IMR-90 (cell line): ENCODE results near the gene HIVEP1. TPM values are rescaled to one million over a fixed set of nuclear protein-coding genes. Genes with fewer than 3 reads are reported as not detected.
A peak's percentile ranks its signal among the peaks of the same experiment; 100 is the strongest.

Source experiments
- ATAC-seq: fragments of 200-7000 bp; cut with Tn5 transposase; 2 replicates; pipeline ENCODE4 v1.9.1; 2020; ENCODE audit warnings: low read depth, mild to moderate bottlenecking, moderate library complexity
- BruUV-seq: library from RNA; stranded (reverse); fragments of 400-500 nt; replicated peaks from 2 replicates; lab custom pipeline; 2021; lab: Mats Ljungman, UMichigan
- CTCF ChIA-PET: fragments of 300-600 bp; formaldehyde crosslinking; extraction: SDS; loops from one replicate; lab custom pipeline; 2021; ENCODE audit warnings: antibody characterized with exemption; lab: Yijun Ruan, JAX
- POLR2A ChIA-PET: fragments of 300-600 bp; sonication (Branson Sonifier 250); formaldehyde crosslinking; loops from one replicate; lab custom pipeline; 2022; ENCODE audit warnings: antibody characterized with exemption; ENCODE audit not compliant: unreplicated experiment; lab: Charles Lee
- DNase-seq: peaks from one replicate; pipeline ENCODE4 v3.0.0; 2013
- H2AFZ ChIP-seq: replicated peaks from 2 replicates; pipeline ENCODE3; 2013; ENCODE audit warnings: low read length, mild to moderate bottlenecking; ENCODE audit not compliant: poor library complexity
- H2AK5ac ChIP-seq: 2 replicates; pipeline ENCODE4 v1.6.1; 2013; ENCODE audit warnings: low read depth, low read length, inconsistent platforms
- H2AK9ac ChIP-seq: replicated peaks from 2 replicates; pipeline ENCODE3; 2013; ENCODE audit warnings: mild to moderate bottlenecking, low read depth, low read length, moderate library complexity; ENCODE audit not compliant: poor library complexity
- H2BK120ac ChIP-seq: 2 replicates; pipeline ENCODE4 v1.6.1; 2013; ENCODE audit warnings: low read depth, low read length, inconsistent platforms
- H2BK15ac ChIP-seq: 3 replicates; pipeline ENCODE4 v1.6.1; 2013; ENCODE audit warnings: low read depth, low read length, inconsistent platforms
- H2BK20ac ChIP-seq: 2 replicates; pipeline ENCODE4 v1.6.1; 2013; ENCODE audit warnings: low read depth, mild to moderate bottlenecking, inconsistent platforms, low read length, moderate library complexity
- H2BK5ac ChIP-seq: 2 replicates; pipeline ENCODE4 v1.6.1; 2013; ENCODE audit warnings: mild to moderate bottlenecking, low read depth, low read length, inconsistent platforms; ENCODE audit not compliant: poor library complexity, severe bottlenecking
- H3K14ac ChIP-seq: replicated peaks from 2 replicates; pipeline ENCODE4 v1.6.1; 2013; ENCODE audit warnings: low read depth, low read length, inconsistent platforms
- H3K18ac ChIP-seq: 2 replicates; pipeline ENCODE4 v1.6.1; 2013; ENCODE audit warnings: low read depth, low read length, control low read depth
- H3K23ac ChIP-seq: 2 replicates; pipeline ENCODE4 v1.6.1; 2013; ENCODE audit warnings: low read depth, low read length, inconsistent platforms
- H3K27ac ChIP-seq: 2 replicates; pipeline ENCODE4 v1.5.1; 2013; ENCODE audit warnings: mild to moderate bottlenecking, control low read depth, low read length; ENCODE audit not compliant: insufficient read depth
- H3K27me3 ChIP-seq: 2 replicates; pipeline ENCODE4 v1.6.1; 2013; ENCODE audit warnings: low read length; ENCODE audit not compliant: control insufficient read depth, insufficient read depth
- H3K36me3 ChIP-seq: 2 replicates; pipeline ENCODE4 v1.6.1; 2013; ENCODE audit warnings: low read length, mixed read lengths; ENCODE audit not compliant: control insufficient read depth, insufficient read depth
- H3K4ac ChIP-seq: 2 replicates; pipeline ENCODE4 v1.6.1; 2013; ENCODE audit warnings: low read depth, low read length, inconsistent platforms
- H3K4me1 ChIP-seq: 2 replicates; pipeline ENCODE4 v1.6.1; 2013; ENCODE audit warnings: low read length, mixed read lengths; ENCODE audit not compliant: control insufficient read depth, insufficient read depth
- H3K4me2 ChIP-seq: 2 replicates; pipeline ENCODE4 v1.6.1; 2013; ENCODE audit warnings: low read depth, mild to moderate bottlenecking, control low read depth, low read length, moderate library complexity
- H3K4me3 ChIP-seq: 2 replicates; pipeline ENCODE4 v1.5.1; 2013; ENCODE audit warnings: low read depth, mild to moderate bottlenecking, control low read depth, low read length, moderate library complexity; ENCODE audit not compliant: insufficient read depth
- H3K56ac ChIP-seq: 2 replicates; pipeline ENCODE4 v1.6.1; 2013; ENCODE audit warnings: low read length, inconsistent platforms; ENCODE audit not compliant: insufficient read depth; ENCODE audit errors: extremely low read depth
- H3K79me1 ChIP-seq, 2 experiments: 2 replicates each; pipeline ENCODE4 v1.6.1; 2013; ENCODE audit warnings: low read length in 2 of 2, inconsistent platforms in 1 of 2, low read depth in 1 of 2
- H3K9ac ChIP-seq: 2 replicates; pipeline ENCODE4 v1.6.1; 2013; ENCODE audit warnings: low read depth, low read length, control low read depth
- H3K9me1 ChIP-seq: 2 replicates; pipeline ENCODE4 v1.6.1; 2013; ENCODE audit warnings: low read length, inconsistent platforms; ENCODE audit not compliant: insufficient read depth
- H3K9me3 ChIP-seq: 2 replicates; pipeline ENCODE4 v1.6.1; 2013; ENCODE audit warnings: low read length; ENCODE audit not compliant: control insufficient read depth, insufficient read depth
- H4K20me1 ChIP-seq: 2 replicates; pipeline ENCODE4 v1.6.1; 2013; ENCODE audit warnings: low read length, inconsistent platforms; ENCODE audit not compliant: insufficient read depth
- H4K5ac ChIP-seq: 2 replicates; pipeline ENCODE4 v1.6.1; 2013; ENCODE audit warnings: mild to moderate bottlenecking, low read depth, low read length, control low read depth
- H4K8ac ChIP-seq, 2 experiments: 2 replicates each; pipeline ENCODE4 v1.6.1; 2013; ENCODE audit warnings: low read depth in 2 of 2, low read length in 2 of 2, control low read depth in 1 of 2, inconsistent platforms in 1 of 2
- H4K91ac ChIP-seq: 2 replicates; pipeline ENCODE4 v1.6.1; 2013; ENCODE audit warnings: low read depth, low read length, inconsistent platforms; ENCODE audit not compliant: insufficient read depth
- BHLHE40 ChIP-seq: fragments of 150-350 bp; IDR thresholded peaks from 2 replicates; pipeline ENCODE4 v1.6.1; 2016; ENCODE audit warnings: mild to moderate bottlenecking, low read depth, low read length
- RCOR1 ChIP-seq: IDR thresholded peaks from 2 replicates; pipeline ENCODE4 v1.6.1; 2012; ENCODE audit warnings: mild to moderate bottlenecking, low read length, improper control_type of control experiment; ENCODE audit not compliant: insufficient replicate concordance
- RFX5 ChIP-seq: IDR thresholded peaks from 2 replicates; pipeline ENCODE4 v1.8.0; 2012; ENCODE audit warnings: low read depth, mild to moderate bottlenecking, low read length, moderate library complexity
- SMC3 ChIP-seq: fragments of 150-350 bp; IDR thresholded peaks from 2 replicates; pipeline ENCODE4 v1.6.1; 2016; ENCODE audit warnings: low read depth, mild to moderate bottlenecking, antibody characterized with exemption, low read length, moderate library complexity
- WGBS, 2 experiments: methylation state at CpG; one replicate each; pipeline versions ENCODE4 v1.1.5 to v1.1.7; 2013; ENCODE audit warnings: missing lambda C conversion rate in 2 of 2; ENCODE audit not compliant: insufficient read length in 1 of 2; ENCODE audit errors: extremely low coverage in 2 of 2; 5-methylcytosine and 5-hydroxymethylcytosine counted together
- dilution Hi-C: fragments of 300-500 bp; cut with HindIII; formaldehyde crosslinking; loops from one replicate; pipeline ENCODE4 v1.14.3; 2018; ENCODE audit warnings: low sequenced_read_pairs; ENCODE audit not compliant: unreplicated experiment
- in situ Hi-C: fragments of 300-500 bp; cut with MboI; formaldehyde crosslinking; loops from 3 replicates; pipeline ENCODE4 v1.14.3; 2019; ENCODE audit warnings: low sequenced_read_pairs, inconsistent platforms, mixed read lengths
- intact Hi-C: fragments of 100-400 bp; cut with micrococcal nuclease; formaldehyde crosslinking; loops from 2 replicates; pipeline ENCODE4 v1.10.0; 2022
- polyA plus RNA-seq, 3 experiments: library from polyadenylated mRNA; depleted of rRNA; stranded (reverse); fragments of >200 nt; gene quantifications; 2 replicates each; pipeline ENCODE4 v1.2.3, GENCODE V29; 2012; ENCODE audit warnings: low replicate concordance in 1 of 3
- total RNA-seq: library from RNA; depleted of rRNA; stranded (reverse); fragments of >200 nt; gene quantifications from 2 replicates; pipeline ENCODE4 v1.2.3, GENCODE V29; 2012
- TF ChIP-seq, protein P1 (sequence below): fragments of 150-350 bp; IDR thresholded peaks from 2 replicates; pipeline ENCODE4 v1.6.1; 2016; ENCODE audit warnings: low read depth, mild to moderate bottlenecking, low read length, moderate library complexity, borderline replicate concordance

Gene HIVEP1
- total and polyA plus RNA-seq, 2 of the 4 experiments (the other 2 are of a cell fraction): 13.0 to 17.2 TPM

DNA sequence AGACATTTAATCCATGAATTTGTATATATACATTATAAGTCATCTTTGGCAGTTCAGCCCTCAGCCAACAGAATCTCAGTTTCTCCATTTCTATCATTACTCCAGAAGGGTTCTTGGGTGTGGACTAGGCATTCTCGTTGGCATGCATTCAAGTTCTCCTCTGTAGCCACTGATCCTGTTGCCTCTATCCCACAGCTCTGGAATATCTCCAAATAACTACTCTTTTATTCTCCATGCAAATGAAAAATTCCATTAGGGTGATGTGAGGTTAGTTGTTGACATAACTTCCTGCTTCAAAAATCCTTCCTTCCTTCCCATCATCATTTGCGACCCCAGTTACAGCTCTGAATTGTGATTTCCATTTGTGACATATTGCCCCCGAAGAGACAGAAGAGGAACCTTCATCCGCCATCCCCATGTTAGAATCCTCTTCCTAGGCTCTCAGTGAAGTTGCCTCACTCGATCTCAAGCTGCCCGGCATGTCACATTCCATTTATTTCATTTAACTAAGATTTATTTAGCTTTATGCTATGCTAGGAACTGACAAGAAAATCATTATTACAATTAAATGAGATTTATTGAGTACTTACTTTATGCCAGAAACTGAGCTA is 184.3 kb downstream of the HIVEP1 start:
- dilution Hi-C loops: no loop called here
- intact Hi-C loops: no loop called here
- no peaks in the 10 kb centered on the region for H3K9me3 ChIP-seq
- CTCF ChIA-PET: no interaction called here
- TF ChIP-seq, protein P1, sequence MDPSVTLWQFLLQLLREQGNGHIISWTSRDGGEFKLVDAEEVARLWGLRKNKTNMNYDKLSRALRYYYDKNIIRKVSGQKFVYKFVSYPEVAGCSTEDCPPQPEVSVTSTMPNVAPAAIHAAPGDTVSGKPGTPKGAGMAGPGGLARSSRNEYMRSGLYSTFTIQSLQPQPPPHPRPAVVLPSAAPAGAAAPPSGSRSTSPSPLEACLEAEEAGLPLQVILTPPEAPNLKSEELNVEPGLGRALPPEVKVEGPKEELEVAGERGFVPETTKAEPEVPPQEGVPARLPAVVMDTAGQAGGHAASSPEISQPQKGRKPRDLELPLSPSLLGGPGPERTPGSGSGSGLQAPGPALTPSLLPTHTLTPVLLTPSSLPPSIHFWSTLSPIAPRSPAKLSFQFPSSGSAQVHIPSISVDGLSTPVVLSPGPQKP: no peak
- no peak for TF ChIP-seq RFX5
- no peak for TF ChIP-seq SMC3
- TF ChIP-seq RCOR1: no peak
- no peak for TF ChIP-seq BHLHE40
- H3K4me3 ChIP-seq: no peak overlapping the region
- peak overlapping the region; percentile 51 for H3K18ac ChIP-seq
- H3K27me3 ChIP-seq: no peaks in the 10 kb centered on the region
- no CpG with 5 or more reads among the region's 6 CpGs for WGBS, 2 experiments
- 0 out of 2 replicates have a peak overlapping the region, but pooled peaks have one; percentile 67 for H4K5ac ChIP-seq
- no TSS peak for BruUV-seq
- H4K91ac ChIP-seq: 0 out of 2 replicates have a peak overlapping the region, but pooled peaks have one; percentile 53
- 0 out of 2 replicates have a peak overlapping the region, but pooled peaks have one; percentile 25 for H3K14ac ChIP-seq
- H3K27ac ChIP-seq: peak overlapping the region; percentile 72
- no peaks in the 10 kb centered on the region for H3K9me1 ChIP-seq
- DNase-seq: peak; percentile 83
- H2AFZ ChIP-seq: peak overlapping the region; percentile 4
- POLR2A ChIA-PET: no interaction called here
- H3K79me1 ChIP-seq: no peaks in the 10 kb centered on the region
- H2BK15ac ChIP-seq: peak overlapping the region; percentile 48; the same call in 2 of the 3 replicates
- ATAC-seq: peak; percentile 75
- H3K4me1 ChIP-seq: peaks cover 3% of the 10 kb centered on the region; the same call in 1 of the 2 replicates
- H3K56ac ChIP-seq: peak overlapping the region; percentile 44; the same call in 1 of the 2 replicates
- in situ Hi-C loops: no loop called here
- H3K23ac ChIP-seq: no peak overlapping the region
- no peak overlapping the region for H3K9ac ChIP-seq
- H2BK20ac ChIP-seq: peak overlapping the region; percentile 77; the same call in 1 of the 2 replicates
- no peaks in the 10 kb centered on the region for H3K36me3 ChIP-seq
- H3K4me2 ChIP-seq: no peak overlapping the region; the same call in 1 of the 2 replicates
- no peak overlapping the region for H2AK9ac ChIP-seq
- H2BK120ac ChIP-seq: peak overlapping the region; percentile 87
- peak overlapping the region; percentile 66 for H2BK5ac ChIP-seq
- no peaks in the 10 kb centered on the region for H4K20me1 ChIP-seq
- peak overlapping the region; percentile 43 for H2AK5ac ChIP-seq
- peak overlapping the region in 1 of 2 experiments; percentile 44; a peak in 3 of 4 replicates for H4K8ac ChIP-seq
- H3K4ac ChIP-seq: peak overlapping the region; percentile 74
